H1 (cell line): Measurements from ENCODE around the gene CASP5. TPM values are rescaled to one million over a fixed set of nuclear protein-coding genes. Genes with fewer than 3 reads are reported as not detected.

Source experiments
- CTCF ChIA-PET: fragments of 300-600 bp; sonication (Branson Sonifier 250); formaldehyde crosslinking; loops from one replicate; lab custom pipeline; 2021; ENCODE audit not compliant: partially characterized antibody; lab: Charles Lee
- POLR2A ChIA-PET: fragments of 300-600 bp; sonication (Branson Sonifier 250); formaldehyde crosslinking; loops from one replicate; lab custom pipeline; 2021; ENCODE audit warnings: inconsistent platforms; ENCODE audit not compliant: partially characterized antibody; lab: Charles Lee
- DNase-seq, 2 experiments: peaks; one replicate each; pipeline versions ENCODE4 v3.0.0 to v3.0.0-alpha.2; 2010 to 2022; ENCODE audit warnings: low spot score in 2 of 2, low read depth in 1 of 2, mixed read lengths in 1 of 2
- FAIRE-seq: peaks from 2 replicates; lab custom pipeline; 2011; peaks lifted over from hg19 to GRCh38; lab: Jason Lieb, UNC
- H2AFZ ChIP-seq: 2 replicates; pipeline ENCODE4 v1.8.1; 2012; ENCODE audit warnings: low read length, inconsistent platforms
- H2AK5ac ChIP-seq: 2 replicates; pipeline ENCODE4 v1.6.1; 2013; ENCODE audit warnings: low read depth, low read length
- H2BK120ac ChIP-seq: replicated peaks from 2 replicates; pipeline ENCODE3; 2013; ENCODE audit warnings: low read depth, low read length, inconsistent platforms
- H2BK12ac ChIP-seq: 2 replicates; pipeline ENCODE4 v1.6.1; 2013; ENCODE audit warnings: low read depth, low read length
- H2BK15ac ChIP-seq: 2 replicates; pipeline ENCODE4 v1.6.1; 2013; ENCODE audit warnings: low read length
- H2BK20ac ChIP-seq: 2 replicates; pipeline ENCODE4 v1.6.1; 2013; ENCODE audit warnings: low read length
- H2BK5ac ChIP-seq: 2 replicates; pipeline ENCODE4 v1.6.1; 2013; ENCODE audit warnings: low read depth, low read length
- H3K14ac ChIP-seq: 2 replicates; pipeline ENCODE4 v1.6.1; 2013; ENCODE audit warnings: inconsistent platforms; ENCODE audit not compliant: insufficient read length
- H3K18ac ChIP-seq: 2 replicates; pipeline ENCODE4 v1.6.1; 2013; ENCODE audit warnings: low read length; ENCODE audit errors: extremely low read depth
- H3K23ac ChIP-seq: 2 replicates; pipeline ENCODE4 v1.6.1; 2013; ENCODE audit warnings: inconsistent platforms; ENCODE audit not compliant: insufficient read length
- H3K23me2 ChIP-seq: 2 replicates; pipeline ENCODE4 v1.6.1; 2013; ENCODE audit warnings: low read depth, low read length
- H3K27ac ChIP-seq: 2 replicates; pipeline ENCODE4 v1.6.1; 2011; ENCODE audit warnings: low read depth, low read length, inconsistent platforms
- H3K27me3 ChIP-seq, 4 experiments: replicated peaks in 1 of 4; 1 replicate in 1 of 4; 2 replicates in 3 of 4; pipeline versions ENCODE4 v1.6.1 to v1.8.1; 2011 to 2013; ENCODE audit warnings: low read length in 3 of 4, mild to moderate bottlenecking in 3 of 4, inconsistent platforms in 2 of 4, mixed read lengths in 2 of 4, moderate library complexity in 1 of 4; ENCODE audit not compliant: control insufficient read depth in 3 of 4, insufficient read depth in 3 of 4; ENCODE audit errors: extremely low read depth in 1 of 4
- H3K36me3 ChIP-seq, 4 experiments: 2 replicates each; pipeline versions ENCODE4 v1.6.1 to v1.8.1; 2011 to 2013; ENCODE audit warnings: mild to moderate bottlenecking in 4 of 4, low read length in 3 of 4, moderate library complexity in 2 of 4, control low read depth in 1 of 4, inconsistent platforms in 1 of 4; ENCODE audit not compliant: insufficient read depth in 4 of 4, control insufficient read depth in 2 of 4
- H3K4ac ChIP-seq: replicated peaks from 2 replicates; pipeline ENCODE3; 2013; ENCODE audit warnings: low read length, low read depth, mixed read lengths, inconsistent platforms; ENCODE audit not compliant: insufficient read length
- H3K4me1 ChIP-seq, 4 experiments: replicated peaks in 1 of 4; 1 replicate in 1 of 4; 2 replicates in 3 of 4; pipeline versions ENCODE4 v1.6.1 to v1.8.1; 2011 to 2013; ENCODE audit warnings: low read length in 3 of 4, inconsistent platforms in 2 of 4, mixed read lengths in 1 of 4; ENCODE audit not compliant: insufficient read depth in 4 of 4, control insufficient read depth in 3 of 4
- H3K4me2 ChIP-seq, 2 experiments: 2 replicates each; pipeline versions ENCODE4 v1.6.1 to v1.8.1; 2011 to 2013; ENCODE audit warnings: low read depth in 2 of 2, low read length in 2 of 2, control low read depth in 1 of 2, inconsistent platforms in 1 of 2, mild to moderate bottlenecking in 1 of 2; ENCODE audit not compliant: insufficient read depth in 1 of 2
- H3K4me3 ChIP-seq, 4 experiments: fragments of 200-600, 300-600 bp in 1 of 4; sonication (generic), shearing (Covaris generic), sonication (Bioruptor Twin) in 1 of 4; 2 replicates each; pipeline versions ENCODE4 v1.5.1 to v1.8.1; 2011 to 2016; ENCODE audit warnings: low read length in 4 of 4, low read depth in 3 of 4, control low read depth in 2 of 4, inconsistent platforms in 2 of 4, mild to moderate bottlenecking in 2 of 4, mixed read lengths in 1 of 4, moderate library complexity in 1 of 4; ENCODE audit not compliant: insufficient read depth in 2 of 4; ENCODE audit errors: extremely low read depth in 1 of 4
- H3K56ac ChIP-seq: replicated peaks from 2 replicates; pipeline ENCODE3; 2013; ENCODE audit warnings: low read depth, mild to moderate bottlenecking, mixed read lengths, low read length, inconsistent platforms; ENCODE audit not compliant: insufficient read length
- H3K79me1 ChIP-seq: 2 replicates; pipeline ENCODE4 v1.6.1; 2013; ENCODE audit warnings: low read depth, low read length, control low read depth
- H3K79me2 ChIP-seq, 2 experiments: 2 replicates each; pipeline versions ENCODE4 v1.6.1 to v1.8.1; 2012 to 2013; ENCODE audit warnings: low read length in 2 of 2, mild to moderate bottlenecking in 2 of 2, inconsistent platforms in 1 of 2; ENCODE audit not compliant: insufficient read depth in 2 of 2, control insufficient read depth in 1 of 2
- H3K9ac ChIP-seq, 4 experiments: replicated peaks in 1 of 4; 1 replicate in 1 of 4; 2 replicates in 3 of 4; pipeline versions ENCODE4 v1.6.1 to v1.8.1; 2011 to 2013; ENCODE audit warnings: low read depth in 3 of 4, low read length in 3 of 4, control low read depth in 2 of 4, mild to moderate bottlenecking in 2 of 4, moderate library complexity in 2 of 4, inconsistent platforms in 1 of 4; ENCODE audit errors: extremely low read depth in 1 of 4
- H3K9me3 ChIP-seq, 2 experiments: 2 replicates each; pipeline versions ENCODE4 v1.6.1 to v1.8.1; 2012 to 2013; ENCODE audit warnings: mild to moderate bottlenecking in 2 of 2, moderate library complexity in 2 of 2, control low read depth in 1 of 2, inconsistent platforms in 1 of 2, low read depth in 1 of 2, low read length in 1 of 2, mixed read lengths in 1 of 2; ENCODE audit not compliant: insufficient read depth in 2 of 2
- H4K20me1 ChIP-seq, 2 experiments: replicated peaks in 1 of 2; 2 replicates each; pipeline versions ENCODE3 to v1.8.1; 2011 to 2013; ENCODE audit warnings: inconsistent platforms in 2 of 2, low read length in 2 of 2, mild to moderate bottlenecking in 1 of 2; ENCODE audit not compliant: insufficient read depth in 2 of 2, control insufficient read depth in 1 of 2
- H4K5ac ChIP-seq: 2 replicates; pipeline ENCODE4 v1.6.1; 2013; ENCODE audit warnings: low read length, low read depth, mixed read lengths, inconsistent platforms; ENCODE audit not compliant: insufficient read length
- H4K8ac ChIP-seq: 2 replicates; pipeline ENCODE4 v1.8.0; 2013; ENCODE audit warnings: mild to moderate bottlenecking, moderate library complexity, low read length, inconsistent platforms; ENCODE audit not compliant: insufficient read depth; ENCODE audit errors: extremely low read depth
- H4K91ac ChIP-seq: replicated peaks from 2 replicates; pipeline ENCODE3; 2013; ENCODE audit warnings: low read length, mixed read lengths, inconsistent platforms; ENCODE audit not compliant: insufficient read length
- BRCA1 ChIP-seq: IDR thresholded peaks from 2 replicates; pipeline ENCODE4 v1.6.1; 2012; ENCODE audit warnings: low read depth, low read length, improper control_type of control experiment
- NRF1 ChIP-seq: IDR thresholded peaks from 2 replicates; pipeline ENCODE4 v1.6.1; 2011; ENCODE audit warnings: mild to moderate bottlenecking, low read depth, low read length, improper control_type of control experiment
- POLR2AphosphoS5 ChIP-seq: IDR thresholded peaks from 2 replicates; pipeline ENCODE4 v1.6.1; 2011; ENCODE audit warnings: low read depth, low read length
- RAD21 ChIP-seq, 2 experiments: IDR thresholded peaks in 1 of 2; conservative IDR thresholded peaks in 1 of 2; 2 replicates each; pipeline ENCODE4 v1.6.1; 2011; ENCODE audit warnings: low read depth in 2 of 2, low read length in 2 of 2, improper control_type of control experiment in 1 of 2, inconsistent platforms in 1 of 2, mild to moderate bottlenecking in 1 of 2, moderate library complexity in 1 of 2
- SIN3A ChIP-seq, 2 experiments: IDR thresholded peaks in 1 of 2; conservative IDR thresholded peaks in 1 of 2; 2 replicates each; pipeline ENCODE4 v1.6.1; 2011 to 2012; ENCODE audit warnings: low read length in 2 of 2, improper control_type of control experiment in 1 of 2, low read depth in 1 of 2, mild to moderate bottlenecking in 1 of 2
- SIX5 ChIP-seq: IDR thresholded peaks from 2 replicates; pipeline ENCODE4 v1.6.1; 2011; ENCODE audit warnings: mild to moderate bottlenecking, low read depth, low read length
- SUZ12 ChIP-seq: fragments of 200-600 bp; sonication (generic); IDR thresholded peaks from 2 replicates; pipeline ENCODE4 v1.6.1; 2012; ENCODE audit warnings: mild to moderate bottlenecking, inconsistent platforms, low read length, moderate library complexity, mixed read lengths
- TEAD4 ChIP-seq: IDR thresholded peaks from 2 replicates; pipeline ENCODE4 v1.6.1; 2012; ENCODE audit warnings: low read depth, low read length, inconsistent platforms, mixed read lengths
- USF2 ChIP-seq: IDR thresholded peaks from 2 replicates; pipeline ENCODE4 v1.6.1; 2011; ENCODE audit warnings: low read length, improper control_type of control experiment
- WGBS, 2 experiments: shearing (Covaris generic) in 1 of 2; methylation state at CpG; one replicate each; pipeline versions ENCODE4 v1.1.6 to v1.1.7; 2013 to 2015; ENCODE audit warnings: low lambda C conversion rate in 2 of 2, mixed read lengths in 2 of 2, inconsistent platforms in 1 of 2, low coverage in 1 of 2, missing lambda C conversion rate in 1 of 2; ENCODE audit not compliant: insufficient replicate concordance in 2 of 2, insufficient coverage in 1 of 2, insufficient read length in 1 of 2; ENCODE audit errors: extremely low coverage in 1 of 2, missing lambda C conversion rate in 1 of 2; 5-methylcytosine and 5-hydroxymethylcytosine counted together
- polyA plus RNA-seq, 7 experiments: library from polyadenylated mRNA; depleted of rRNA in 3 of 7; stranded (reverse) in 5 of 7; unstranded in 2 of 7; fragments of >200 nt in 5 of 7; fragments of 200-250 nt in 2 of 7; gene quantifications; 1 replicate in 5 of 7; 2 replicates in 1 of 7; 4 replicates in 1 of 7; pipeline versions ENCODE4 v1.2.1 to v1.2.3, GENCODE V29; 2011 to 2013; ENCODE audit warnings: missing spikeins in 2 of 7, mixed read lengths in 2 of 7
- total RNA-seq: library from RNA; stranded (reverse); fragmentation: NEBNext Ultra II Directional; extraction: Animal tissue kit (Norgen Biotek cat#: 25700); gene quantifications from 2 replicates; pipeline ENCODE4 v1.2.1, GENCODE V29; 2021

Gene CASP5
- total and polyA plus RNA-seq, 2 of the 8 experiments (the other 6 are each of a cell fraction or from before 2014, with no cell fraction given) = not detected

- POLR2A ChIA-PET = no interaction called here
- no peak overlapping the region; the same call in 1 of the 2 replicates for H2AFZ ChIP-seq
- TF ChIP-seq SIX5 (no peak), RAD21 (IDR thresholded peaks at IDR 0.05 in 1 of 2, conservative IDR thresholded peaks at IDR 0.05 in 1 of 2; ENCODE audit: low read depth in 2 of 2, low read length in 2 of 2) (no peak), USF2 (no peak), SIN3A (conservative IDR thresholded peaks at IDR 0.05 in 1 of 2, IDR thresholded peaks at IDR 0.05 in 1 of 2; ENCODE audit: low read depth in 1 of 2, low read length in 2 of 2) (no peak), SUZ12 (no peak), TEAD4 (no peak), POLR2AphosphoS5 (no peak), NRF1 (no peak), BRCA1 (no peak)
These were observed 24.1 kb upstream of the CASP5 start for GRCh38 chr11:105046898-105047579.

More at GRCh38 chr11:105046898-105047579, 24.1 kb upstream of the CASP5 start:
- H2BK120ac ChIP-seq = no peak overlapping the region
- H4K5ac ChIP-seq = no peak overlapping the region
- no peaks in the 10 kb centered on the region for H3K79me2 ChIP-seq
- no peak overlapping the region for H4K8ac ChIP-seq
- H2AK5ac ChIP-seq = no peak overlapping the region
- WGBS, 2 experiments = 90% methylated on average over 8 of the region's 8 CpGs; no CpG with 5 or more reads in 1 of the 2 experiments
- no peak overlapping the region for H3K9ac ChIP-seq
- no peak overlapping the region for H3K4me2 ChIP-seq
- H3K14ac ChIP-seq = no peak overlapping the region
- FAIRE-seq (no peak), DNase-seq (no peak)
- H2BK15ac ChIP-seq = no peak overlapping the region
- no peak overlapping the region for H2BK20ac ChIP-seq
- H3K4ac ChIP-seq = no peak overlapping the region
- no peak overlapping the region for H3K18ac ChIP-seq
- no peaks in the 10 kb centered on the region for H4K20me1 ChIP-seq
- H3K36me3 ChIP-seq = no peaks in the 10 kb centered on the region
- no peak overlapping the region for H2BK5ac ChIP-seq
- no peaks in the 10 kb centered on the region for H3K27me3 ChIP-seq
- no peak overlapping the region for H3K4me3 ChIP-seq
- no peaks in the 10 kb centered on the region for H3K23me2 ChIP-seq
- H3K56ac ChIP-seq = no peak overlapping the region
- H3K23ac ChIP-seq = no peak overlapping the region
- no peak overlapping the region for H4K91ac ChIP-seq
- no peak overlapping the region for H2BK12ac ChIP-seq
- no peaks in the 10 kb centered on the region for H3K4me1 ChIP-seq
- CTCF ChIA-PET = no interaction called here
- H3K79me1 ChIP-seq = no peaks in the 10 kb centered on the region
- H3K9me3 ChIP-seq = no peaks in the 10 kb centered on the region; a peak in 1 of 4 replicates
- no peak overlapping the region for H3K27ac ChIP-seq
